ENCODE data around the gene FGF19. TPM values are rescaled to one million over a fixed set of nuclear protein-coding genes. Genes with fewer than 3 reads are reported as not detected.

FGF19 gene
- total RNA-seq, 2 donors from 2014 or later: 0.37 to 0.40 TPM

DNA sequence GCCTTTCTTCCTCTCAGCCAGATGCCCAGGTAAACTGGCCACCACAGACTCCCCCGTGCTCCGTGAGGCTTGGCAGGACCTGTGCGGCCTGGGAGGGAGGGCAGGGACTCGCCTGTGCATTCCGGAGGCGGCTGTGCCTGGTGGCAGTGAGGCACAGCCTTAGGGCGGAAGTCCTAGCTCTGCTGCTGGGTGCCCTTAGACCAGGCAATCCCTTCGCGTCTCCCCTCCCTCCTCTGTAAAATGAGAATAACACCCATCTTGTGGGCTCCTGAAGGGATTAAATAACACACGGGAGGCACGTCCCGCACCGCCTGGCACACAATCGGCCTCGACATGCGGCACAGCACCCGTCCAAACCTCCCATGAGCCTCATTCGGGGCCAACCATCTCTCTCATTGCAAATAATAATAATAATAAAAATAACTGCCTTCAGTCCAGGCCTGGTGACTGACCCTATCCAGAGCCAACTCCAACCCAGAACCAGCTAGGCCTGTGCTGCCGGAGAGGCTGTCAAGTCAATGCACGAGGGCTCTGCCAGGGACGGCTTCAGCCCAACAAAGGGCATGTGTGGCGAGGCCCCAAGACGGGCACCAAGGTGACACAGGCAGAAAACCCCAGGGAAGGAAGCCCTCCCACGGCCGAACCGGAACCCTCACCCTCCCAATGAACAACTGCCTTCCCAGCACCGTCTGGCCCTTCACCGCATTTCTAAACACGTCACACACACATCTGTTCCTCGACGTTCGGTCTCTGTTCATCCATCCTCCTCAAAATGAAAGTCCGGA, 36.9 kb downstream of the FGF19 start:
- no peak for DNase-seq
- 95 to 97% methylated on average over 13 to 31 of the region's 33 CpGs for WGBS, 2 experiments (ENCODE audit: insufficient coverage in 1 of 2, insufficient read length in 1 of 2)
- no peak overlapping the region for H3K4me3 Mint-ChIP-seq

DNA sequence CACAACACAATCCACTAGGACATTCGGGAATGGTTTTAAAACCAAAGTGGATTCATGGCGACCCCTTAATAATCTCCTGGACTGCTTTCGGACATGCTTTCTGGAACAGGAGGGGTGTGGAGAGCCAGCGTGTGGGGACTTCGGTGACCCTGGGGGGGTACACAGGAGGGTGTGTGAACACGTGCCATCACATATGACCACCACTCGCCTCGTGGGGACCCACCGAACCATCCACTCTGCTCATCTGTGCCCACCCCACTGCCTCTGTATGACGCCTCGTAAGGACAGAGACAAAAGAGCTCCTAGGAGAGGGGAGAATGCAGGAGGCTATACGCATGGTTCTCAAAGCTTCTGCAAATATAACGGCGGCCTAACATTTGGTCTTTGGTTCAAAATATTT, 37.6 kb downstream of the FGF19 start:
- DNase-seq: no peak
- Histone ChIP-seq H3K36me3 (ENCODE audit: control insufficient read depth, insufficient read depth, low read length) (peaks cover 47% of the 10 kb centered on the region), H3K9ac (ENCODE audit: extremely low read depth, low read length, poor library complexity, severe bottlenecking) (no peak overlapping the region), H3K27ac (ENCODE audit: low read depth, low read length) (no peak overlapping the region), H3K9me3 (ENCODE audit: control insufficient read depth, low read length) (no peaks in the 10 kb centered on the region), H3K4me1 (ENCODE audit: control insufficient read depth, insufficient read depth, low read length) (peaks cover 2% of the 10 kb centered on the region), H3K27me3 (ENCODE audit: control insufficient read depth, insufficient read depth, low read length, poor library complexity, severe bottlenecking) (no peaks in the 10 kb centered on the region), H3K4me3 (ENCODE audit: low read length) (no peak overlapping the region)
- TF ChIP-seq, protein P1, sequence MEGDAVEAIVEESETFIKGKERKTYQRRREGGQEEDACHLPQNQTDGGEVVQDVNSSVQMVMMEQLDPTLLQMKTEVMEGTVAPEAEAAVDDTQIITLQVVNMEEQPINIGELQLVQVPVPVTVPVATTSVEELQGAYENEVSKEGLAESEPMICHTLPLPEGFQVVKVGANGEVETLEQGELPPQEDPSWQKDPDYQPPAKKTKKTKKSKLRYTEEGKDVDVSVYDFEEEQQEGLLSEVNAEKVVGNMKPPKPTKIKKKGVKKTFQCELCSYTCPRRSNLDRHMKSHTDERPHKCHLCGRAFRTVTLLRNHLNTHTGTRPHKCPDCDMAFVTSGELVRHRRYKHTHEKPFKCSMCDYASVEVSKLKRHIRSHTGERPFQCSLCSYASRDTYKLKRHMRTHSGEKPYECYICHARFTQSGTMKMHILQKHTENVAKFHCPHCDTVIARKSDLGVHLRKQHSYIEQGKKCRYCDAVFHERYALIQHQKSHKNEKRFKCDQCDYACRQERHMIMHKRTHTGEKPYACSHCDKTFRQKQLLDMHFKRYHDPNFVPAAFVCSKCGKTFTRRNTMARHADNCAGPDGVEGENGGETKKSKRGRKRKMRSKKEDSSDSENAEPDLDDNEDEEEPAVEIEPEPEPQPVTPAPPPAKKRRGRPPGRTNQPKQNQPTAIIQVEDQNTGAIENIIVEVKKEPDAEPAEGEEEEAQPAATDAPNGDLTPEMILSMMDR (conservative IDR thresholded peaks at IDR 0.05): no peak
- H3K27ac Mint-ChIP-seq: no peak overlapping the region
- 94 to 97% methylated on average over 14 of the region's 14 CpGs for WGBS, 2 experiments (ENCODE audit: insufficient coverage in 1 of 2, insufficient read length in 1 of 2)
- no peaks in the 10 kb centered on the region for H3K27me3 Mint-ChIP-seq (ENCODE audit: insufficient read depth)
- H3K4me3 Mint-ChIP-seq: no peak overlapping the region
- peaks cover 2% of the 10 kb centered on the region for H3K4me1 Mint-ChIP-seq
- peaks cover 57% of the 10 kb centered on the region for H3K36me3 Mint-ChIP-seq (ENCODE audit: low read depth)
- no peaks in the 10 kb centered on the region for H3K9me3 Mint-ChIP-seq

More for the DNA sequence above, 36.9 kb downstream of the FGF19 start:
- peaks cover 2% of the 10 kb centered on the region for H3K4me1 Mint-ChIP-seq
- peaks cover 2% of the 10 kb centered on the region for H3K4me1 ChIP-seq (ENCODE audit: control insufficient read depth, insufficient read depth, low read length)
- no peaks in the 10 kb centered on the region for H3K9me3 ChIP-seq (ENCODE audit: control insufficient read depth, low read length)
- TF ChIP-seq, protein P1 (conservative IDR thresholded peaks at IDR 0.05): no peak
- no peaks in the 10 kb centered on the region for H3K27me3 Mint-ChIP-seq (ENCODE audit: insufficient read depth)
- H3K36me3 Mint-ChIP-seq (ENCODE audit: low read depth): peaks cover 61% of the 10 kb centered on the region
- H3K9ac ChIP-seq (ENCODE audit: extremely low read depth, low read length, poor library complexity, severe bottlenecking): no peak overlapping the region
- no peaks in the 10 kb centered on the region for H3K27me3 ChIP-seq (ENCODE audit: control insufficient read depth, insufficient read depth, low read length, poor library complexity, severe bottlenecking)
- peaks cover 54% of the 10 kb centered on the region for H3K36me3 ChIP-seq (ENCODE audit: control insufficient read depth, insufficient read depth, low read length)
- H3K27ac Mint-ChIP-seq: no peak overlapping the region
- no peak overlapping the region for H3K4me3 ChIP-seq (ENCODE audit: low read length)
- H3K27ac ChIP-seq (ENCODE audit: low read depth, low read length): no peak overlapping the region
- no peaks in the 10 kb centered on the region for H3K9me3 Mint-ChIP-seq

DNA sequence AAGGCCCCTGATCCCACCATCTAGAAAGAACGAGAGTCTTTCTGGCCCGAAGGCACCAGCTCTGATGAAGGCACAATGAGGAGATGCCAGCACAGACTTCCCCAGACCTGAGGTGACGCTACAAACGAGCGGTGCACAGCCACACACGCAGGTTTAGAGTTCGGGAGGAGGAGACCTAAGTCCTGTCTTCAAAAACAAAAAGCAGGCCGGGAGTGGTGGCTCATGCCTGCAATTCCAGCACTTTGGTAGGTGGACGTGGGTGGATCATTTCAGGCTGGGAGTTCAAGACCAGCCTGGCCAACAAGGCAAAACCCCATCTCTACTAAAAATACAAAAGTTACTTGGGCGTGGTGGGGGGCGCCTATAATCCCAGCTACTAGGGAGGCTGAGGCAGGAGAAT, 38.2 kb downstream of the FGF19 start:
- no peaks in the 10 kb centered on the region for H3K9me3 ChIP-seq (ENCODE audit: control insufficient read depth, low read length)
- no peaks in the 10 kb centered on the region for H3K27me3 Mint-ChIP-seq (ENCODE audit: insufficient read depth)
- H3K9ac ChIP-seq (ENCODE audit: extremely low read depth, low read length, poor library complexity, severe bottlenecking): no peak overlapping the region
- peaks cover 2% of the 10 kb centered on the region for H3K4me1 Mint-ChIP-seq
- H3K27ac ChIP-seq (ENCODE audit: low read depth, low read length): no peak overlapping the region
- H3K27ac Mint-ChIP-seq: no peak overlapping the region
- H3K36me3 Mint-ChIP-seq (ENCODE audit: low read depth): peaks cover 57% of the 10 kb centered on the region
- TF ChIP-seq, protein P1 (conservative IDR thresholded peaks at IDR 0.05): no peak
- no peaks in the 10 kb centered on the region for H3K9me3 Mint-ChIP-seq
- no peak overlapping the region for H3K4me3 Mint-ChIP-seq
- no peaks in the 10 kb centered on the region for H3K27me3 ChIP-seq (ENCODE audit: control insufficient read depth, insufficient read depth, low read length, poor library complexity, severe bottlenecking)
- peaks cover 44% of the 10 kb centered on the region for H3K36me3 ChIP-seq (ENCODE audit: control insufficient read depth, insufficient read depth, low read length)
- H3K4me1 ChIP-seq (ENCODE audit: control insufficient read depth, insufficient read depth, low read length): peaks cover 2% of the 10 kb centered on the region
- 96 to 98% methylated on average over 7 to 11 of the region's 11 CpGs for WGBS, 2 experiments (ENCODE audit: insufficient coverage in 1 of 2, insufficient read length in 1 of 2)
- H3K4me3 ChIP-seq (ENCODE audit: low read length): no peak overlapping the region
- DNase-seq: no peak

Measured in endodermal cell (in vitro differentiated cells).